Measurements from ENCODE around the gene EPM2A.

GRCh38 chr6:145723646-145724045 is 11.7 kb downstream of the EPM2A start:
- no peak for TF ChIP-seq CTCF (conservative IDR thresholded peaks at IDR 0.05)
- no peak for TF ChIP-seq EZH2 (IDR thresholded peaks at IDR 0.05; ENCODE audit: low read depth)
